T-helper 22 cell (primary cell): ENCODE data around the gene MTA2.
A peak's percentile ranks its signal among the peaks of the same experiment; 100 is the strongest.
"Not testable (repeated sequence)": the region's sequence is repeated elsewhere in the genome, so short reads cannot be mapped to it uniquely, and the experiment has no call there.

Experiments used
- DNase-seq: peaks from one replicate; pipeline ENCODE4 v3.0.0-alpha.2; 2020; ENCODE audit warnings: low read depth

The MTA2 gene

GRCh38 chr11:62592146-62592815 is 9.4 kb downstream of the MTA2 start:
- DNase-seq: no peak

GRCh38 chr11:62591448-62592145 is 10.1 kb downstream of the MTA2 start, which contains the start of gene TUT1:
Gene TUT1, minus strand, starts transcription at chr11:62591523. Its CDS starts 38 bp downstream, at chr11:62591485.
- DNase-seq: peak; percentile 95

- no peak for DNase-seq
Measured at GRCh38 chr11:62588966-62589637, 12.6 kb downstream of the MTA2 start.

- DNase-seq: not testable (repeated sequence)
Measured at GRCh38 chr11:62585356-62585755, 16.3 kb downstream of the MTA2 start.

DNA sequence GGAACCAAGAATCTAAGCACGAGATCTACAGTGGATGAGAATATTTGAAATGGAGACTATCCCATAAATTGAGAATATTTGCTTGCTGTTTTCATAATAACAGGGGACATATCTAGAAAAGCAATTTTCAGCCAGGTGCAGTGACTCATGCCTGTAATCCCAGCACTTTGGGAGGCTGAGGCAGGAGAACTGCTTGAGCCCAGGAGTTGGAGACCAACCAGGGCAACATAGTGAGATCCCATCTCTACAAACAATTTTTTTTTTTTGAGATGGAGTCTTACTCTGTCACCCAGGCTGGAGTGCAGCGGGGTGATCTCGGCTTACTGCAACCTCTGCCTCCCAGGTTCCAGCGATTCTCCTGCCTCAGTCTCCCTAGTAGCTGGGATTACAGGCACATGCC is 19.9 kb downstream of the MTA2 start:
- DNase-seq: not testable (repeated sequence)

DNA sequence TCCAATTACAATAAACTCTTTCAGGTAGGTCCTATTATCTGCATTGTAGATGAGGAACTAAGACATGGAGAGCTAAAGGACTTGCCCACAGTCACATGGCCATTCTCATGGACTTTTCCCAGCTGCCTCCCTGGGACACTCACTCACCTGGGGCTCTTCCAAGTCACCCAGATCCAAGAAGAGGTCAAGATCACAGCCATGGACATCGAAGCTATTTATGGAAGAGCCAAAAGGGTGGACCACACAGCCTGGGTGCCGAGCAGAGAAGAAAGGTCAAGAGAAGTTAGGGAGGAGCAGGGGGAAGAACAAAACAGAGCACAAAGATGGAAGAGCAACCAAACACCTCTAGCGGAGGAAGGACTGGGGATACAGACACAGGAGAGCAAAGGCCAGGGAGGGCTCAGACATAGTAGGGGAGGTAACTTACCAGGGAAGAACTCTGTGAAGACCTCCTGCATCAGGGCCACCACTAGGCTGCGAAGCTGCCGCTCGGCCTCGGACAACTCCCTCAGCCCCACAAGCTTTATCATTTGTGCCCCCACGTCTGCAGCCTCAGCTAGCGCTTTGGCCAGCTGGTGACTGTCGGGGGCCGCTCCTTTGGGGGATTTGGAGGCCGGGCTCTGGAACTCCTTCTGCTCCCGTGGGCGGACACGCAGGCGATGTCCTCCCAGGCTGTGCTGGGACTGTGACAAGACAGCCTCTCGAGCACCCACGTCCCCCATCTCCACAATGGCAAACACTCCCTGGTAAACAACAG is 20.5 kb downstream of the MTA2 start:
- DNase-seq: no peak

DNA sequence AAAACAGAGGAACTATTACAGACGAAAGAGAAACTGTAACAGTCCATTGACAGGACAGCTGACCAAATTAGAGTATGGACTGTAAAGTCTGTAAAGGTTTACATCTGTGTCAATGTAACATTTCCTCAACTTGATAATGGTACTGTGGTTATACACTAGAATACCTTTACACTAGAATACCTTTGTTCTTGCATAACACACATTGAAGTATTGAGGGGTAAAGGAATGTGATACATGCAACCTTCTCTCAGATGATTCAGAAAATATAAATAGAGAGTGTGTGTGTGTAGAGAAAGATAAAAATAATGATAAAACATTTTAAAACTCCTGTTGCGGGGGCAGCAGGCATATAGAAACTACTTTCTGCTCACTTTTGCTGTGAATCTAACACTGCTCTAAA is 22.4 kb downstream of the MTA2 start:
- DNase-seq: no peak

DNA sequence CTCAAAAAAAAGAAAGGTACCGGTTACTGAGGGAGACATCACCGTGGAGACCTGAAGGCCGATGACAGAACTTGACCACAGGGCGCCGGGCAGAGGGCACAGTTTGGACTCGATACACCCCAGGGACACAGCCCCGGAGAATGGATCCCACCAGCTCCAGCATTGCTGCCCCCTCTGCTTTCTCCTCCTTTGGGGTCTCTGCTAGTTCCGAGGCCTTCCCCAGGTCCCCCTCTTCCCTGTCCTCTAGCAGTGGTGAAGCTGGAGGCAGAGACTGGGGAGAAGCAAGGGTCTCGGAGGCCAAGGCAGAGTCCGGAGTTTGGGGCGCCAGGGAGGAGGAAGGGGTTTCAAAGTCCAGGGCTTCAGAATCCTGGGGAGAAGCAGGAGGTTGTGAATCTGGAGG is 23.1 kb downstream of the MTA2 start:
- no peak for DNase-seq

- DNase-seq: no peak
Measured at GRCh38 chr11:62577046-62577714, 24.5 kb downstream of the MTA2 start.

GRCh38 chr11:62575837-62576236 is 25.8 kb downstream of the MTA2 start:
- no peak for DNase-seq

DNA sequence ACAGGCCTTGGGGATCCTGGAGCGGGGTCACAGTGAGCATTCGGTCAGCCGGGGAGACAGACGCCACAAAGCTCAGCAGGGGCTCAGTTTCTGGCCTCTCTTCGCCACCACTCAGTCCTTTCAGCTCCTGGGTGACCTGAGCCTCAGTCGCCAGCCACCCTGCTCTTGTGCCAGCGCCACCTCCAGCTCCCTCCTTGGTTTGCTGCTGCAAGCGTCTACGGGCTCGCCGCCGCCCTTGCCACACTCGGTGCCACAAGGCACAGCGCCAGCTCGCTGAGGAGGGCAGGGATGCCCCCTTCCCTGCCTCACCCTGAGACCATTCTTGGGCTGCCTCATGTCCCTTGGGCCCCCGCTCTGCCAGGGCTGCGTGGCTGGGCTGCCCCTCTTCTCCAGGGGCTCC is 26.5 kb downstream of the MTA2 start:
- DNase-seq: no peak

DNA sequence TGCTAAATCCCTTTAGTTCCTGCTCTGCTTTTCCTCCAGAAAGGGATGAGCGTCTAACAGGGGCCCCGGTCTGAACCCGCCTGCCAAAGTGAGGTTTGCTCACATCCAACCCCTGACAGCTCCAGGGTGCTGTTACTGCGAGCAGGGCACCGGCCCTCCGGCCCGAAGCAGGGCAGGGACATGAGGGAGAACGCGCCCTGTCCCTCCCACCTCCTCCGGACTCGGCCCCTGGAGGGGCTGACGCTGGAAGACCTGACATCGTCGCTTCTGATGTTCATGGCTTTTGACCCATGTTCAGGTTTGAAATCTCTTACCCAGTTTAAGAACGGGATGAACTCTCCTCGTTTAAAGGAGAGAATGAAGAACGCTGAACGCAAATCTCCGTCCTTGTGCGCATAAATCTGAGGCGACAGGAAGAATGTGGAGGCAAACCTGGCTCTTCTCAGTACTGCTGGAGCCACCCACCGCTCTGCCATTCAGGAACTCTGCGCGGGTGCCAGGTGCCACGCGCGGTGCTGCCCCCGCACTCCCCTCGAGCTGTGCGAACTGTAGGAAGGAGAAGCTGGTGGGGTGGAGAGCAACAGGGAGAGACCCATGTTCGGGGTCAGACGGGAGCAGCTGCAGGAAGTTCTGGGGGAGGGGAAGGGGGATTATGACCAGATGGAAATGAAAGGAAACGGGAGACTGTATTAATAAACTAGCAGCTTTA is 27.1 kb downstream of the MTA2 start:
- no peak for DNase-seq

DNA sequence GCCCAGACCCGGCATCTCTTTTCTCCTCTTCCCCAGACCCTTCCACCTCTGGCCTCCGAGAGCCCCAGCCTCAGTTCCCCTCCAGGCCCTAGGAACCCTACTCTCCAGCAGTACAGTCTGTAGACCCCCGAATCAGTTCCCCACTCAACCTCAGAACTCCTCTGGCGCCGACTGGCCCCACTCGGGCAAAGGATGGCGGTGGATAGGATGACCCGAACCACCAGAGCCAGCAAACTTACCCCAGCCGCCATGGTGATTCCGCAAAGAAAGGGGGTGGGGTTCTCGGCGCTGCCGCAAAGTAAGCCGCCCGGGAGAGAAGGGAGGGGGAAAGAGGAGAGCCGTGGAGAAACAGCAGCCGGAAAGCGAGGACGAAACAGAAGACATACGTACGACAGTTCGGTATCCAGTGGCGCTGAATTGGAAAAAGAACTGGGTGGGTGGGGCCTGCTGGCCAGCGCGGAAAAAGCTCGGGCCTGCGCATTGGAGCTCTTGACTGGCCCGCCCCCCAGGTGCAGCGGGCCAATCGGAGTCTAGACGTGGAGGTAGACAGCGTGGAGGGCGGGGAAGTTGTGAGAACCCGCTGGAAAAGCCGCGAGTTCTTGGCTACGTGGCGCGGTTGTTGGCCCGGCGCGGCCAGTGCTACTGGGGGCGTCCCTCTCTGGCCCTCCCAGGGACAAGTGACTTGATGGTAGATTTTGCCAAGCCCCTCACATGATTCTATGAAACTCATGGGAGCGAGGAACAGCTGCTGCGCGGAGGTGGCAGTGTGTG is 27.9 kb downstream of the MTA2 start, which contains the start of gene EEF1G:
TSS of gene EEF1G (minus strand) at position 300 of the 771 bp plus-strand sequence. CDS start at position 251, 49 bp downstream.
- DNase-seq: peak; percentile 98

- no peak for DNase-seq
Measured at GRCh38 chr11:62573006-62573591, 28.6 kb downstream of the MTA2 start.

- DNase-seq: no peak
Measured at GRCh38 chr11:62572431-62572830, 29.2 kb downstream of the MTA2 start.

DNA sequence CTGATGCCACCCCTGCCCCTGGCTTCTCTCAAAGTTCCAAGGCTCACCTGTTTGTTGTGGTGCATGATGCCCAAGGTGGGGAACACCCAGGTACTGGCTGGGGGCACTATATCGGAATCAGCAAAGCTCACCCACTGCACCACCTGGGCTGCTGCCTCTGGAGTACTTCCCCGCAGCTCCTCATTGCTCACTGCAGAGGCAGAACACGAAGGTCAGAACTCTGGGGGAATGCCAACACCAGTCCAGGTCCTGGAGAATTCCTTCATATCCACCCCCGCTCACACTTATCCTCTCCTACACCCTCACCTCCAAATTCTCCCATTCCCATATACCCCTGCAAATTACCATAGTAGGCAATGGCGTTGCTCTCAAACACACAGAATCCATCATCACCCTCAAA is 30.2 kb downstream of the MTA2 start:
- not testable (repeated sequence) for DNase-seq

- DNase-seq: not testable (repeated sequence)
Measured at GRCh38 chr11:62570903-62571302, 30.8 kb downstream of the MTA2 start.

DNA sequence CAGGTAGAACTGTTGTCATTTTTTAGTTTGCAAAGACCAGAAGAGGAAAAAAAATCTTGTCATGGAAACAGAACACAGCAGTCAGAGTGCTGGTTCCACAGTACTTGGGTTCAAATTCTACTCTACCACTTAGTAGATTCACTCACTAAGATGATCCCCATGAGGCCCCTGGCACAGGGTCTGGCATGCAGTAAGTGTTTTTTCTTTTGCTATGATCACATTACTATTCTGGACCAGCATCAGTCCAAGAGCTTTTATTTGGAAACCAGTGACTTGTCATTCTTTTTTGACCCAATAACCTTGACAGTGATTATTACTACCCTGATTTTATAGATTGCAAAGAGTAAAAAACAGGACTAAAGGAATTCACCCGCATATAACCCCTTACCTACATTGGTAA is 32.1 kb downstream of the MTA2 start:
- DNase-seq: no peak

- DNase-seq: no peak
Measured at GRCh38 chr11:62567018-62567633, 34.5 kb downstream of the MTA2 start.
